Natural killer cell treated with Interleukin-12 subunit alpha and Interleukin-12 subunit beta and Interleukin-15 and Interleukin-18, amount 100 ng/mL, for 72 hours (primary cell): ENCODE data around the gene TSHZ3. TPM values are rescaled to one million over a fixed set of nuclear protein-coding genes. Genes with fewer than 3 reads are reported as not detected.
A peak's percentile ranks its signal among the peaks of the same experiment; 100 is the strongest.

Experiments used
- ATAC-seq, 2 donors: fragments of 150-1000 bp; cut with Tn5 transposase in 1 of 2; sonication (Bioruptor Pico), chemical (Tn5 transposase) in 1 of 2; 2 replicates each; pipeline ENCODE4 v1.10.0; 2021
- DNase-seq: peaks from one replicate; pipeline ENCODE4 v3.0.0; 2022; ENCODE audit warnings: low spot score
- H3K27ac Mint-ChIP-seq, 2 donors: 1 replicate in 1 of 2; 2 replicates in 1 of 2; pipeline ENCODE4 v1.8.0; 2022; ENCODE audit warnings: mixed read lengths in 2 of 2, mild to moderate bottlenecking in 1 of 2, moderate library complexity in 1 of 2
- H3K27me3 Mint-ChIP-seq, 2 donors: 1 replicate in 1 of 2; 2 replicates in 1 of 2; pipeline ENCODE4 v1.8.0; 2022; ENCODE audit warnings: mixed read lengths in 2 of 2
- H3K36me3 Mint-ChIP-seq: one replicate; pipeline ENCODE4 v1.8.0; 2022; ENCODE audit warnings: mixed read lengths
- H3K4me1 Mint-ChIP-seq, 2 donors: 1 replicate in 1 of 2; 2 replicates in 1 of 2; pipeline ENCODE4 v1.8.0; 2022; ENCODE audit warnings: low read depth in 2 of 2, mixed read lengths in 2 of 2, mild to moderate bottlenecking in 1 of 2
- H3K4me3 Mint-ChIP-seq: one replicate; pipeline ENCODE4 v1.8.0; 2022; ENCODE audit warnings: mixed read lengths
- H3K9me3 Mint-ChIP-seq: 2 replicates; pipeline ENCODE4 v1.8.0; 2022; ENCODE audit warnings: mixed read lengths
- total RNA-seq, 2 donors: library from RNA; stranded (reverse); gene quantifications; one replicate each; pipeline ENCODE4 v1.2.3, GENCODE V29; 2022

TSHZ3 gene
- total RNA-seq, 2 donors from 2014 or later = 4.0 to 4.1 TPM

DNA sequence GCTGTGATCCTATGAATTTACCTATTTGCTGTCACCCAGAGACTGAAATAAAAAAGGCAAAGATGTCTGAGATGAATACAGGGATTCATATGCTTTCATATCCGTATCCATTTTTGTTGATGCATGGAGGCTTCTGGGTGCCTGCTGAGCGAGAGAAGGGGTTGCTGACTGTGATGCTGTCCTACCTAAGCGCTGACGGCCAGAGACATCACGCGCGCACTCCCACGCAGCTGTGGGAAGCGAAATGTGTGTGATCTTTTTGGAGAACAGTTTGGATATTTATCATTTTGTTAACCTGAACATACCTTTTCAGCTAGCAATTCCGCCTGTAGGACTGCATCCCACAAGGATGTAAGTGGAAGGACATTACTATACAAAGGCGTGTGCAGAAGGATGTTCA is 23.9 kb downstream of the TSHZ3 start:
- DNase-seq (no peak), ATAC-seq (no peak)
- H3K36me3 Mint-ChIP-seq = no peaks in the 10 kb centered on the region
- no peak overlapping the region for H3K27ac Mint-ChIP-seq
- H3K4me3 Mint-ChIP-seq = no peak overlapping the region
- H3K9me3 Mint-ChIP-seq = no peaks in the 10 kb centered on the region
- H3K27me3 Mint-ChIP-seq = no peaks in the 10 kb centered on the region
- H3K4me1 Mint-ChIP-seq = no peaks in the 10 kb centered on the region

DNA sequence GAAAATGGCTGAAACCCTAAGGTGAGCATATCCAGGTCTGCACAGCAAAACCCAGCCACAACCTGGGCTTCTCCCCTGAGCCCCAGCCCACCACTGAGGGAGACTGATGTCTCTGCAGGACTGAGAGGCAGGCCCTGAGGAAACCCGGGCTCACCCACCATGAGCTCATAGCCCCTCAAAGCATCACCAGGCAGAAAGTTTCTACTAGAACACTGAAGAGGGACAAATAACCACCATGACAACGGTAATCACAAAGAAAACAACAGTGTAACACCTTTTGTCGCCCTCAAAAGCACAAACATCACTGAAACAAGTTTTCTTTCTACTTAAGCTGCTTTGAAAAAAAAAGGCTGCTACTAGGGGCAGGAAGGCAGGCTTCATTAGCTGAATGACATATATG is 29.8 kb downstream of the TSHZ3 start:
- Mint-ChIP-seq H3K27ac (no peak overlapping the region), H3K4me3 (no peak overlapping the region), H3K36me3 (no peaks in the 10 kb centered on the region), H3K9me3 (no peaks in the 10 kb centered on the region), H3K27me3 (peaks cover 0 to 3% of the 10 kb centered on the region in 2 donors), H3K4me1 (peaks cover 4 to 5% of the 10 kb centered on the region in 2 donors)
- DNase-seq (no peak), ATAC-seq (no peak)

DNA sequence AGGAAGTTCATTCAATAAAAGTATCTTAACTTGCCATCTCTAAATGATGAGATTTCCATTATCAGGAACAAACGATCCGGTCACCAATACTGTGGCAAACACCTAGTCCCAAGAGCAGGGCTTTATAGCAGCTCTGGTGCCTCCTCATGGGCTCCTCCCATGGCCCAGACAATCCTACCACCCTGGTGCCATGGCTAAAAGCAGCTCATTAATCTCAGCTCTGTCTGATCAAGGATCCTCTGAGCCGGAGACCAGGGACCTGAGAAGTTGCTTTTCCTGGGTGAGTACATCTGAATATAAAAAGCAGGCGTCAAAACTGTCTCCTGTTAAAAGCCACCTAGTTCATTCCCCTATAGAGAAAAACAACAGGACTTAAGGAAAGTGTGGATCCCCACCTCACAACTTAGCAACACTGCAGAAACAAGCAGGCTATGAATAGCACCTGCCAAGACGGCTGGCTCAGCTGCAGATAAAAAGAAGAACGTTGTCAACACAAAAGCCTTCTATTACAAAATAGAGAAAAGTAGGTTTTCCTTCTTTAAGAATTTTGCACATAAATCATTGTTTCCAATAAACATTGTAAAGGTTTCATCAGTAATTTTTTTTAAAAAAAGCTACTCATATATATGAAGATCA is 30.3 kb downstream of the TSHZ3 start:
- no peak overlapping the region for H3K4me3 Mint-ChIP-seq

DNA sequence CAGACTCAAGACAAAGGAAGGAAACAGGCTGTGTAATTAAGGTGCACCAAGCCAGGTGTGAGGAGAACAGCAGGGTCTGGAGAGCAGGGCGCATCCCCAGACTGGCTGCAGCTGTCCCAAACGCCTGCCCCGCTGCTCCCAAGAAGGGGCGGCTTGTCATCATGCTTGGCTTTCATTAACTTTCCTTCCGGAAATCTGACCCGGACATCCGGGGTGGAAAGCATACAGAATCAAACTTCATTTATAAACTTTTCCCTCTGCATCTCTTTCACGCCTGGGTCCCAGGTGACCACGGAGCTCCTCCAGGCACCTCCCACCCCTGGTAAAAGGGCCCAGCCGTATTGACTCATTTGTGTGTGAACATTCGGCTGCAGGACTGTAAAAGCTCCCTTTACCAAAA is 31.7 kb downstream of the TSHZ3 start:
- H3K9me3 Mint-ChIP-seq = no peaks in the 10 kb centered on the region
- ATAC-seq (no peak), DNase-seq (no peak)
- H3K4me3 Mint-ChIP-seq = no peak overlapping the region
- H3K4me1 Mint-ChIP-seq = peaks cover 4 to 5% of the 10 kb centered on the region in 2 donors
- no peak overlapping the region for H3K27ac Mint-ChIP-seq
- H3K27me3 Mint-ChIP-seq = peaks cover 0 to 5% of the 10 kb centered on the region in 2 donors
- H3K36me3 Mint-ChIP-seq = no peaks in the 10 kb centered on the region

More for the DNA sequence above, 30.3 kb downstream of the TSHZ3 start:
- Mint-ChIP-seq H3K27me3 (peaks cover 0 to 5% of the 10 kb centered on the region in 2 donors), H3K9me3 (no peaks in the 10 kb centered on the region), H3K4me1 (peaks cover 4 to 5% of the 10 kb centered on the region in 2 donors), H3K27ac (no peak overlapping the region), H3K36me3 (no peaks in the 10 kb centered on the region)
- DNase-seq (no peak), ATAC-seq (no peak)

DNA sequence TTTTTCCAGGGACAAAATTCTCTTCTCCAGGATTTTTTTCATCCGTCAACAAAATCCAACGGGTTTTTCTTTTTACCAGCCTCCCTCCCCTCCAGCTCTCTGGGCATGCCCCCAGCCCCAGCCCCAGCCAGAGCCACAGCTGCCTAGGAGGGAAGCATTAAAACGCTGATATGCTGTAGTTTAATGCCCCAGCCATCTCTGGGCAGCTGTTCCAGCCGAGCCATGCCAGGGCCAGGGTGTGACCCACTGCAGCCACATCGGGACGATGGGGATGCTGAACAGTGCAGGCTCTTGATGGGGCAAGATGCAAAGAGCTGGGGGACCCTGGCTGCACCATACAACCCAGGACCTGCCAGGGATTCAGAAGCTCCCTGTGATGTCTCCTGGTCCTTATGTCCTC is 32.1 kb downstream of the TSHZ3 start:
- Mint-ChIP-seq H3K27ac (no peak overlapping the region), H3K4me1 (peaks cover 4 to 5% of the 10 kb centered on the region in 2 donors), H3K27me3 (peaks cover 0 to 5% of the 10 kb centered on the region in 2 donors), H3K4me3 (no peak overlapping the region), H3K9me3 (no peaks in the 10 kb centered on the region), H3K36me3 (no peaks in the 10 kb centered on the region)
- ATAC-seq = peak in 1 of 2 donors; percentile 44
- no peak for DNase-seq

DNA sequence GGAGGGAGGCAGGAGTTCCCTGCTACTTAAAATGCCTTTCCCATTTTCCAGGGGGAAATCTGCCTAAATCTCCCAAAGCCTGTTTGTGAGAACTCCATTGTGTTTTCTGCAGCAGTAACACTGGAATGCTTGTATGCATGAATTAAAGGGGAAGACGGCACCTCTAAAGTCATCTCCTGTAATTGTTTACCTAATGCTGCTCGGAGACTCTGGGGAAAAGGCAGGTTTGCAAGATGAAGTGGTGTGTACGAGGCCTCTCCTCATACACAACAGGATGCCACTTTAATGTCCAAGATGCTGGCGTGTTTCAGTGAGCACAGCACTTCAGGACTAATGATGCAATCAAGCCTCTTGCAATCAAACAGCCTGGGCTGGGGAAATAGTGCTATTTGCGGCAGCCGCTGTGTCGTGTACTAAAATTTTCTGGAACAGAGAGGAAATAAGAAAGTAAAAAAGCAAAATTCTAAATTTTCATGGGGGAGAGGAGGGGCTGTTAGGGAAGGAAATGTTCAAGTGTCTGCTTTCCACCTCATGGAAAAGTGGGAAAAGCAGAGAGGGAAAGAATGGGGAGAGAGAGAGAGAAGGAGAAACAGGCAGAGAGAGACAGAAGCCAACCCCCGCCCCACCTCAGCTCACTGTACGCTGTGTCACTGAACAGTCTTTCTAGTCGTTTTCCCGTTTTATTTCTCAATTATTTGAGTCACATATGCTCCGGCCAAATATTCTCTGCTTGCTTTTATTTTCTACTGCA is 32.9 kb downstream of the TSHZ3 start:
- H3K4me3 Mint-ChIP-seq = no peak overlapping the region
- H3K36me3 Mint-ChIP-seq = no peaks in the 10 kb centered on the region
- peaks cover 0 to 5% of the 10 kb centered on the region in 2 donors for H3K27me3 Mint-ChIP-seq
- H3K4me1 Mint-ChIP-seq = peaks cover 4 to 5% of the 10 kb centered on the region in 2 donors
- H3K27ac Mint-ChIP-seq = peak overlapping the region in 1 of 2 donors; percentile 35
- H3K9me3 Mint-ChIP-seq = no peaks in the 10 kb centered on the region
- DNase-seq (no peak), ATAC-seq (no peak)

DNA sequence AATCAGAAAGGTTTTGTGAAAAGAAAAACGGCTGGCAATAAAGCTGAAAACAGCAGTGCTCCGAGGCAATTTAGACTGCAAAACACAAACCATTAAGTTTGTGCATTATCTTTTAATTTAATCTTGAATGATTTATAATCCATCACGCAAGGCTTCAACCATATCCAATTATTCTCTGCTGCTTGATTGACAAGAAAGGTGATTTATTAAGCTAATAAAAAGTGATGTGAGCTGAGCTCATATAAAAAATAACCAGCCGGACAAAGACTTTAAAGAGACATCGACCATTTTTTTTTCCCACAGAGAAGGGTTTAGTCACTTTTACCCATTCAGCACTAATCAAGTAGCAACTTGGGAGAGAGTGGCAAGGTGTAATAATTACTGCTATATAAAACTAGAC is 33.6 kb downstream of the TSHZ3 start:
- Mint-ChIP-seq H3K27me3 (peaks cover 0 to 5% of the 10 kb centered on the region in 2 donors), H3K36me3 (no peaks in the 10 kb centered on the region), H3K9me3 (no peaks in the 10 kb centered on the region), H3K4me3 (no peak overlapping the region), H3K27ac (no peak overlapping the region), H3K4me1 (peaks cover 5 to 8% of the 10 kb centered on the region in 2 donors)
- DNase-seq (no peak), ATAC-seq (no peak)

DNA sequence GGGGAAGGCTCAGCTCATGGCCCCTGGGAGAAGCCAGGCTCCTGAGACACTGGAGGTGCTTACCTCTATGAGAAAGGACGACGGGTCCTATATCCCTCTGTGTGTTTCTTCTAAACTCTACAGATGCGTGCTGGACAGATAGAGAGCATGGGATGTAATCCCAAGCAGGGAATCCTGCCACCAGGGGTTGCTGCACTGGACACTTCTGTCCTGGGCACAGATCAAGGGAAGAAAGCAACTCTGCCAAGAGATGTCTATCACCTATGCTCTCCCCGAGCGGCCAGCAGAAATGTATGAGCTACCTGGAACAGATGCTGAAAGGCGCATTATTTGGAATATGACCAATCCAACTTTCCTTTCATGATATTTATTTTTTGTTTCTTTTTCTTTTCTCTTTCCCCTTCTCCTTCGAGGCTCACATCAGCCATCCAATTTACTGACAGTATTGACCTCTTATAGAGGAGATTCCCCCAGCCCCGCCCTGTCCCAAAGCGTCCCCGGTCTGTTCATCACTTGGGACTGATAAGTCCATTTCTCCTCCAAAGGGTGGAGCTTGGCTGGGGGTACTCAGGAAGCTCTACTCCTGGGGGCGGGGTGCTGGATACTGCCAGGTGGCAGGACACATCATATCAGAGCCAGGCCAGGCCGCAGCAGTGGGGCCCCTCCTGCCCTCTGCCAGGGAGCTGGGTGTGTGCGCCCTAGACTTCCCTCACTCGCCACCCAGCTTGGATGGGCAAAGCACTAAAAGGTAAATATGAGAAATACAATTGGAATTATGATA is 34.2 kb downstream of the TSHZ3 start:
- no peaks in the 10 kb centered on the region for H3K36me3 Mint-ChIP-seq
- peaks cover 5 to 8% of the 10 kb centered on the region in 2 donors for H3K4me1 Mint-ChIP-seq
- H3K9me3 Mint-ChIP-seq = no peaks in the 10 kb centered on the region
- no peak overlapping the region for H3K4me3 Mint-ChIP-seq
- H3K27me3 Mint-ChIP-seq = peaks cover 0 to 5% of the 10 kb centered on the region in 2 donors
- no peak for ATAC-seq
- no peak overlapping the region for H3K27ac Mint-ChIP-seq
- DNase-seq = no peak

DNA sequence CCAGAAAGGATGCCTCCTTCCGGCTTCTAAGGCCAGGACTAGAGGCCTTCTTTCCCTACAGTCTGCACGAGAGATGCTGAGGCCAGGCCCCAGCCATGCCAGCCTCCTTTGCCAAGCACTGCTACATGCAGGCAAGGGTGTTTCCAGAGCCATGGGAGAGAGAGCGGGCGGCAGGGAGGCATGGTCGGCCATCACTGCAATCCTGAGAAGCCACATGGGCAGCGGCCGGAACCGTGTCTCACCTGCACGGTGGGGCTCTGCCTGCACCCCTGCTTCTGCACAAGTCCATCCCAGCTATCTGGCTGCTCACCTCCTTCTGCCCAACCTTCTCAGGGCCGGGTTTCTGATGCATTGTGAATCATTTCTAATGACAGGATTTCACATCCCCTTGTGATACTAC is 35.1 kb downstream of the TSHZ3 start:
- no peak for DNase-seq
- no peaks in the 10 kb centered on the region for H3K36me3 Mint-ChIP-seq
- H3K9me3 Mint-ChIP-seq = no peaks in the 10 kb centered on the region
- ATAC-seq = no peak
- H3K27me3 Mint-ChIP-seq = peaks cover 0 to 5% of the 10 kb centered on the region in 2 donors
- no peak overlapping the region for H3K4me3 Mint-ChIP-seq
- H3K4me1 Mint-ChIP-seq = peaks cover 5 to 8% of the 10 kb centered on the region in 2 donors
- H3K27ac Mint-ChIP-seq = no peak overlapping the region

DNA sequence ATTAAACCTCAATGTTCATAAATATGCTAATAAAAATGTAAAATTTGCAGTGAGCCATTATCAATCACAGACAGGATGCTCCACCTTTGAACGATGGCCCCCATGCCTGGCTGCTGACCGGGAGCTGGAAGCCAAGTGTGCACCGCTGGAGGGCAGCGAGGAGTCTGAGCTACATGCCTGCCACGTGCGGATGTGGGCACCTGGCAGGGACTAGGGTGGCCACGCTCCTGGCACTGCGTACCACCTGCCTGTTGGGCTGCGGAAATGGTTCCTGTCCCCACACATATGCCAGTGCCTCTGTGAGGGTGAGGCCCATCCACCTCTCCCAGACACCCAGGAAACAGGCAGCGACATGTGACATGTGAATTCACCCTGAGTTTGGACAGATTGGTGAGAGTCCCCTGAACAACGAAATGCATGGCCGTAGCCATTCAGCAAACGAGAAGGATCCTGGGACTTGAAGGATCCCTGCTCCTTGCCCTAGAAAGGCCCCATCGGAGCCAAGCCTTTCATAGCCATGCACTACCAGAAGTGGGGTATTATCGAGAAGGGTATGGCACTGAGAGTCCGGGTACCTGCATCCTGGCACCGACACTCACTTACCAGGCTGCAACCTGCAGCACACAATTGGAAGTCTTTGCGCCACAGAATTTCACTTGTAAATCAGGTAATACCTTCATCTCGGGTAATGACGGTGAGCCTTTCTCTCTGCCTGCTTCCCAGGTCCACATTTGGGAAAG is 35.8 kb downstream of the TSHZ3 start:
- Mint-ChIP-seq H3K9me3 (no peaks in the 10 kb centered on the region), H3K4me1 (peaks cover 5 to 8% of the 10 kb centered on the region in 2 donors), H3K27me3 (peaks cover 0 to 7% of the 10 kb centered on the region in 2 donors), H3K4me3 (no peak overlapping the region), H3K27ac (no peak overlapping the region), H3K36me3 (no peaks in the 10 kb centered on the region)
- DNase-seq = no peak
- no peak for ATAC-seq

DNA sequence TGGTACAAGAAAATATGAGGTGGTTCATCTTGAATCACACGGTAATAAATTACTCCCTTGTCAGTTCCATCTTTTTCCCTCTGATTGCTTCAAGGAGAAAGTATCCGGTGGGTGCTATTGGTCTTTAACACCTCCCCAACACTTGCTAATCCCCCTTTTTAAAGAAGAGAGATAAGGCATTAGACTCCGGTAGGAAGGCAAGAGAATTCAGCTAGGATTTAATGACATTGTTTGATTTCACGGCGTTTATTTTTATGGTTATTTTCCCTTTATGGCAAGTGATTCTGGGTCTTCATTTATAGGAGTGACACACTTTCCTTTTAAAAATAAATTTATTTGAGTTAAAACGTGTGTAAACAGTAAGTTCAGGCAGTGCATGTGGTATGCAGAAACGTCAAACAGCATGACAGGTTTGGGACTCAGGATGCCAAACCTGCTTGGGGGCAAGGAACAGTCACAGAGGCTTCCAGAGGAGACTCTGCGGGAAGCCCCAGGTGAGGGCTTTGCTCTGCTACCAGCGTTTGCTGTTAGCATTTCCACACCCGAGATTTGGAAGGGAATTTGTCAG is 36.5 kb downstream of the TSHZ3 start:
- Mint-ChIP-seq H3K27ac (no peak overlapping the region), H3K36me3 (no peaks in the 10 kb centered on the region), H3K27me3 (peaks cover 0 to 7% of the 10 kb centered on the region in 2 donors), H3K4me1 (peaks cover 5 to 8% of the 10 kb centered on the region in 2 donors), H3K4me3 (no peak overlapping the region), H3K9me3 (no peaks in the 10 kb centered on the region)
- DNase-seq (no peak), ATAC-seq (no peak)

DNA sequence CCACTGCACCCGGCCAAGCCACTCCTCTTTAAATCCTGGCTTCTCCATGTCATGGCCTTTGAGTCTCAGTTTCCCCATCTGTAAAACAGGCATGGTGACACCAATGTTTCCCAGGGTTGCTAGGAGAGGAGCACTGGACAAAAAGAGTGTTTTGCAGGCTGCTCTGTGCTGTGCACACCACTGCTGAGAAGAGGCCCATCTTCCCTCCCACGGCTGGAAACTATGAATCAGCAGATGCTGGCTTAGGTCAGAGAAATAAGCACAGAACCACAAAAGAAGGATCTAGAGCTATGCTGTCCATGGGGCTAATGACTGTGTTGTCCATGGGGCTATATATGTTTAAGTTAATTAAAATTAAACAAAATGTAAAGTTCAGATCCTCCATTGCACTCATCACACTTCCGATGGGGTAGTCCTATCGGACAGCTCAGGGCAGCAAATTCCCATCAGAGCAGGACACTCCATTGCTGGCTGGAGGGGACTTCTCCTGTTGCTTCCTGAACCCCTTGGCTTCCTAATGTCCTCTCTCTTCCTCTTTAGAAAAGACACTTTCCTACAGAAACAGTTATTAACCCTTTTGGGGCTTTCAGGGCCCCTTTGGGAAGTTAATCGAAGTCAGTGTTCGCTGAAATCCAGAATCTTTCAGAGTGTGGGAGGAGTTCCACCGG is 37.1 kb downstream of the TSHZ3 start:
- Mint-ChIP-seq H3K27me3 (peaks cover 0 to 7% of the 10 kb centered on the region in 2 donors), H3K4me3 (no peak overlapping the region), H3K27ac (no peak overlapping the region), H3K4me1 (peaks cover 5 to 8% of the 10 kb centered on the region in 2 donors), H3K36me3 (no peaks in the 10 kb centered on the region), H3K9me3 (no peaks in the 10 kb centered on the region)
- DNase-seq (no peak), ATAC-seq (no peak)
